SK-N-SH treated with all-trans-retinoic acid at 6 μM for 48 hours (cell line): ENCODE results near the gene MTOR.

Experiments used
- ARNTL ChIP-seq: fragments of 450-650 bp; formaldehyde crosslinking; IDR thresholded peaks from 2 replicates; pipeline ENCODE4 v1.5.0; 2020; ENCODE audit warnings: low read depth, mild to moderate bottlenecking, moderate library complexity, borderline replicate concordance
- ESRRG ChIP-seq: fragments of 250-450 bp; sonication (Bioruptor Pico); IDR thresholded peaks from 2 replicates; pipeline ENCODE4 v1.6.1; 2021; ENCODE audit warnings: mild to moderate bottlenecking

GRCh38 chr1:11179125-11179524 is 83.2 kb downstream of the MTOR start:
- TF ChIP-seq ESRRG (CRISPR knock-in tag) (no peak), ARNTL (no peak)
